ENCODE data around the gene PRND.
"Not testable (repeated sequence)": the region's sequence is repeated elsewhere in the genome, so short reads cannot be mapped to it uniquely, and the experiment has no call there.

Gene PRND

DNA sequence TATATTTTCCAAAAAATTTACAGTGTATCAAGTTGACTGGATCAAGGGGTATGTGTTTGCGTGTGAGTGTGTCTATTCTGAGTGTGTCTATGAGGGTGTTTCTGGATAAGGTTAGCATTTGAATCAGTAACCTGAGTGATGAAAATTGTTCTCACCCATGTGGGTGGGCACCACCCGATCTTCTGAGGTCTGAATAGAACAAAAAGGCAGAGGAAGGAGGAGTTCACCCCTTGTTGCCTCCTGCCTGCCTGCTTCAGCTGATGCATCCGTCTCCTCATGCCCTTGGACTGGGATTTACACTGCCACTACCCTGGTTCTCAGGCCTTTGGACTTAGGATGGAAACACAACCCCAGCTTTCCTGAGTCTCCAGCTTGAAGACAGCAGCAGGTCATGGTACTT, 13.7 kb upstream of the PRND start:
- FAIRE-seq: no peak
- DNase-seq (ENCODE audit: low spot score): no peak

DNA sequence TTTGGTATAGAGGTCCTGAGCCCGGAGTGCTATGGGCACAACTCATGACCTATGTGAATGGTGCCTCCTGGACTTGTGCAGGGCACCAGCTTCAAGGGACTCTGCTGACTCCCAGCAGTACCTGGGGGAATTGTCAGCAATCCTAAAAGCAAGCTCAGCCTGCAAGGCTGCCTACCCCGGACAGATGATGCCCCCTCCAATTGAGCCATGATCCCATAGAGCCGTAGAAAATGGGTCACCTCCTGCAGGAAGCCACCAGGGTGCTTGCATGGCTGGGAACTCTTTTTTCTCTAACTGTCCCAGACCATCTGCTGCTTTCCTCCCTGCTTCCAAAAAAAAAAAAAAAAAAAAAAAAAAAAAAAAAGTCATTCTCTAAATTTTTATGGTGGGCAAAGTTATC, 12.9 kb upstream of the PRND start:
- DNase-seq (ENCODE audit: low spot score): no peak
- FAIRE-seq: no peak

DNA sequence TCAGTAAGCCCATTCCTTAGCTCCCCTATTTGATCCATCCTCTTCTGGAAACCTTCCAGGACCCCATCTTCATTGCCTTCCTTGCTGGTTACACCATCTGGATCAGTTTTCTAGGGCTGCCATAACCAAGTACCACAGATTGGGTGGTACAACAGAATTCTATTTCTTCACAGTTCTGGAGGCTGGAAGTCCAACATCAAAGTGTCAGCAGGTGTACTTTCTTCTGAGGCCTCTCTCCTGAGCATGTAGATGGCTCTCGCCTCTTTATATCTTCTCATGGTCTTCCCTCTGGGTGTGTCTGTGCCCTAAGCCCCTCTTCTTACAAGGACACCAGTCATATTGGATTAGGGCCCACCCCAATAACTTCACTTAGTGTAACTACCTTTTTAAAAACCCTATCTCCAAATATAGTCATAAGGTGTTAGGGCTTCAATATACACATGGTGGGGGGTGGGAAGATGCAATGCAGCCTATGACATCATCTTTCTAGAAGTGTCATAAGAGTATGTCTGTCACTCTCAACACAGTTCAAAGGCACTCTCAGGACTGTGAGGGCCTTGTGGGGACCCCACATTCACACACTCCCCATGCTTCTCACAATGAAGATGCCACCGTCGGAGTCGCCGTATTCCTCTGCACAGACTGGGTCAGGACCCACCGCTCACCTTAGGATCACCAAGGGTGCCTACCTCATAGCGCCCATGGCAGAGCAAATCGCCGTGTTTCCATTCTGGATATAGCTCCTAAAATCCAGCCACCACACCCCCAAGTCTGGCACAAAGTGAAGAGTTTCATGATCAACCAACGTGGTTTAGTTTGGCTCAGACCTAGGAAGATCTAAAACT, 12.2 kb upstream of the PRND start:
- DNase-seq (ENCODE audit: low spot score) (no peak), FAIRE-seq (peak; percentile 48)

DNA sequence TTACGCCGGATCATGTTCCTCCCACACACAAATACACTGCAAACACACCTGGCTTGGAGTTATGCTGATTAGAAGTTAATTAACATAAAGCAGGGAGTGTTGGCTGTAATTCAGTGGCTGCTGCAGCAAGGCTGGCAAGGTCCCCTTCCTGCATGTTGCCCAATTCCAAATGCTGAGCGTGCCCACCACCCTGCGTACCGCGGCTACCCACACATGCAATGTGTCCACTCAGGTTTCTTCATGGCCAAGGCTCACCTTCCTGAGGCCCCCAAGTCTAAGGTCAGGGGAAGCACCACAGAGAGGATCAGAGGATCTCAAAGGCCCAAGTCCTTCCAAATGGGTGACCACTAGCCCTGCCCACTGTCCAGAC, 11.6 kb upstream of the PRND start:
- FAIRE-seq (no peak), DNase-seq (ENCODE audit: low spot score) (no peak)

DNA sequence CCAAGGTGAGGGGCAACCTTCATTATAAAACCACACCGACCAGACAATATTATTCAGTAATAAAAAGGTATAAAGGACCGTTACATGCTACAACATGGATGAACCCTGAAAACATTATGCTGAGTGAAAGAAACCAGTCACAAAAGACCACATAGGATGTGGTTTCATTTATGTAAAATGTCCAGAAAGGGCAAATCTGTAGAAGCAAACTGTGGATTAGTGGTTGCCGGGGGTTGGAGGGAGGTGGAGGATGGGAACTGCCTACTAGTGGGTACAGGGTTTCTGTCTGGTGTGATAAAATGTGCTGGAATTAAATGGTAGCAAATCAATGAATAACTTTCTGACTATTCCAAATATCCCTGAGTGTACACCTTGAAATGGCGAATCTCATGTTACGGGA, 10.2 kb upstream of the PRND start:
- DNase-seq (ENCODE audit: low spot score): no peak
- no peak for FAIRE-seq

DNA sequence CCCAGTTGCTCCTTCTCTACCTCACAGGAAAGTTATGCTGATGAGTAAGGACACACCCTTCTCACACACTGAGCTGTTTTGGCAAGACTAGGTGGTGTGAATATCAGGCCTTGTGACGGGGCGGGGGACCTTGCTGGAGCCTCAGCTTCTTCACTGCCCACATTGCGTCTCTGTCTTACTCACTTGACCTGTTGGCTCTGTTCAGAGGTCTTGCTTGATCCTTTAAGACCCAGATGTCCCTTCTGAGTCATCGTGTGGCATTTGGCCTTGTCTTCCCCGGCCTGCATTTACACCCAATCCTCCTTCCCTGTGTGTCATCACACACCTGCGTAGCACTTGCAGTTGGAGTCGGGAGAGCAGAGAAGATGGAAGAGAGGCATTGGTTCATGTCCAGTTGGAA, 8.3 kb upstream of the PRND start:
- DNase-seq (ENCODE audit: low spot score): peak; percentile 84
- peak; percentile 91 for FAIRE-seq

DNA sequence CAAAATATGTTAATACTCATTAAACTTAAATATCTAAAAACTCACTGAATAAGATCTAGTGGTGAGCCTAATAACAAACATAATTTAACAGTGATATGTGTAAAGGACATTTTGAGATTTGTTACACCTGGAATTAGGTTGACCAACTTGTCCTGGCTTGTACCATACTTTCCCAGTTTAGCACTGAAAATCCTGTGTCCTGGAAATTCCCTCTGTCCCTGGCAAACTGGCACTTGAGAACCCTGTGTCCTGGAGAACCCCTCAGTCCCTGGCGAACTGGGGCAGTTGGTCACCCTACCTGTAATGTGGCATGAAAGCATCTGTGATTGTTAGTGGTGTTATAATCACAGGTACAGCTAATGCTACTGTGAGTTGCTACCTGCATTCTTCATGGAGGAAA, 6.9 kb upstream of the PRND start:
- no peak for DNase-seq (ENCODE audit: low spot score)
- no peak for FAIRE-seq

DNA sequence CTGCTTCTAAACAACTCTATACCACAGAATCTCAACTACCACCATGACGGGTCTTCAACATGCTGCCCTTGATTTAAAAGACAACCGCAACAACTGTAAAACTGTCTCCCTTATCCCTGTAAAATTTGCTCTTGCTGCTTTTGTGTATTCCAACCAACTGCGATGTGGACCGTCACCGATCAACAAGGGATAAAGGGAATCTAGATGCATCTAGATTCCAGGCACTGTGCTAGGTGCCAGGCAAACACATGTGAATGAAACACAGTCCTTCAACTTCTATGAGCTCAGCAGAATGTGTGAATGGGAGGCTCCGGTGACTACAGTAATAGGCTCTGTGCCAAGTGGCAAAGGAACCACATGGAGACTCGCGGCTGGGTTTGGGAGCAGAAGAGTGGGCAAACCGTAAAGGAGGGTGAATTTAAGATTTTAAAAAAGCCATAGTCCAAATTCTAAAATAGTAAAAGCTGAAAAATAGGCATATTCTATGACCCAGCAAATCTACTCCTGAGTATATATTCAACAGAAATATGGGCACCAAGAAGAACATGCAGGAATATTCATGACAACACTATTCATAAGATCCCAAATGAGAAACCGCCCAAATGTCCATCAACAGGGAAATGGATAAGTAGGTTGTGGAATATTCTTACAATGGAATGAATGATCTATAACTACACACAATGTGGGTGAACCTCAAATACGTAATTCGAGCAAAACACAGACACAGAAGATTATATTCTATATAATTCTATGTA, 3.7 kb upstream of the PRND start:
- peak; percentile 40 for DNase-seq (ENCODE audit: low spot score)
- no peak for FAIRE-seq

DNA sequence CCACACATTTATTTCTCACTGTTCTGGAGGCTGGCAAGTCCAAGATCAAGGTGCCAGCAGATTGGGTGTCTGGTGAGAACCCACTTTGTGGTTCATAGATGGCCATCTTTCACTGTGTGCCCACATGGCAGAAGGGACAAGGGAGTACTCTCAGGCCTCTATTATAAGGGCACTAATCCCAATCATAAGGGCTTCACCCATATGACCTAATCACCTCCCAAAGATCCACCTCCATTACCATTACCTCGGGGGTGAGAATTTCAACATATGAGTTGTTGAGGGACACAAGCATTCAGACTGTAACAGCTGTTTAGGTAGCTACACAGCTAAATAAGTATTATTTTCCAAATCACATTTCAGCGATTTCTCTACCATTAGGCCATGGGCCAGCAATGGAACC, 2.5 kb upstream of the PRND start:
- no peak for FAIRE-seq
- no peak for DNase-seq (ENCODE audit: low spot score)

DNA sequence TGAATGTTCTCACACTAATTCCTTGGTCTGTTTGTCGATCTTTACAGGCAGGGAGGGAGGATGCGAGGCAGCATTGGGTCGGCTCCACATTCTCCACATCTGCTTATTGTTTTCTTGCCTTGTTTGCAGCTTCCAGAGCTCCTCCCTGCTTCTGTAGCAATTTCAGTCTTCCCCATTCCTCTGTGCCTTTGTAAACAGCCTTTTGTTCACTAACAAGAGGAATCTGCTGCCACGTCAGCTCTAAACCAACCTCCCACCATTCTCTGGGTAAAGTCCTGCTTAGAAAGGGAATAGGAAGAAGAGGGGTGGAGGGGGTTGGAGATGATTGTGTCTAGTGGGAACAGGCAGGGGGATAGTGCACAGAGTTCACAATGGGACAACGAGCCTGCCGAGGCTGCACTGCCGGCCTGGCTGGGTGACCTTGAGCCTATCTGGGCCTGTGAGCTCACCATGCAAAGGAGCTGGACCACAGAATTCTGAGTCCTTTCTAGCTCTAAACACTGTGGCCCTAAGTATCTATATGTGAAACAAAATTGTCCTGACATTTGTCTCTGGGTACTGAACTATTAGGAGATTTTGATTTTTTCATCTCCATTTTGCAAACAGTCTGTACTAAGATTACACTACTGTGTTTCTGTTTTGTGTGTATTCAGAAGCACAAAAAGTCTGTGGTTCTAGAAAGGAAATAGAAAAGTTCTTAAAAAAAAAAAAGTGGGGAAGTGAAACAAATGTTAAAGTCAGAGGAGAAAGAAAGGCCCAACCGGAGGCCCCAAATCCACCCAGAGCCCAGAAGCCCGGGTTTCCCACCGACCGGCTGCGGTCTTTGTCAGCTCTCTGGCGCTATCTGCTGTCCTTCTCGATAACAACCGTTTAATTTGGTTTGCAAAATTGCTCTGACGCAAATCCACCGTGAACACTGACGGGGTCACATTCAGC, 1.4 kb upstream of the PRND start:
- FAIRE-seq: peak; percentile 79
- DNase-seq (ENCODE audit: low spot score): peak; percentile 83

DNA sequence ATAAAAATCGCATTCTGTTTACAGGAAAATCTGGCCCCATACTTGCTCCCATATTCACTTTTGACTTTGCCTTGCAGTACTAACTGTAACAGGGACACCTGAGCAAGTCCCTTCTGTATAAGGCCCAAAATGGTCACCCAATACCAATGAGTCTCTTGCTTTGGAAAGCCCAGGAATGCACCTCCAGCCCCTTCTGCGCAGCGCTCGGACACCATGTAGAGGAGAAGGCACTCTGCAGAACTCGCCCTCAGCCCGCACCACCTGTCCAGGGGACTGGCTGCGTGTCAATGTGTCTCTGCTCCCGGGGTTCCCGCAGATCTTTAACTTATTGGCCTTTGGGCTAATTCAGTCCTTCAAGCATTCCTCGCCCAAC, 746 bp upstream of the PRND start:
- DNase-seq (ENCODE audit: low spot score): no peak
- no peak for FAIRE-seq

DNA sequence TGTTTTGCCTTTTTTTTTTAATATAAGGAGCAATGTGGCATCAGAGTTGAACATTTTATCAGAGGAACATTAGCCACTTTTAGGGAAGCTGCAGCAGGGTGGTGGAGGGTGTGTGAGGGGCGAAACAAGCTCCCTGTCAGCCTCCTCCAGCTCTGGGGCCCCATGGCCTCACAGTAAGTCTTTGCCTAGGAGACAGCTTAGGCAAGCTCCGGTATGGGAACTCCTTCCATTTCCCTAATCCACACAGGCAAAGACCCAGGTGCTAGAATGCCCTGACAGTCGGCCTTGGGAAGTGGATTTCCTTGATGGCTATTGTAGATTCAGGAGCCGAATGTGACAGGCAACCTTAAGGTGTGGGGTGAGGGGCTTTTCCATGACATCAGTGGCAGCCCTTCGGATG, 862 bp downstream of the PRND start:
- FAIRE-seq: no peak
- no peak for DNase-seq (ENCODE audit: low spot score)

DNA sequence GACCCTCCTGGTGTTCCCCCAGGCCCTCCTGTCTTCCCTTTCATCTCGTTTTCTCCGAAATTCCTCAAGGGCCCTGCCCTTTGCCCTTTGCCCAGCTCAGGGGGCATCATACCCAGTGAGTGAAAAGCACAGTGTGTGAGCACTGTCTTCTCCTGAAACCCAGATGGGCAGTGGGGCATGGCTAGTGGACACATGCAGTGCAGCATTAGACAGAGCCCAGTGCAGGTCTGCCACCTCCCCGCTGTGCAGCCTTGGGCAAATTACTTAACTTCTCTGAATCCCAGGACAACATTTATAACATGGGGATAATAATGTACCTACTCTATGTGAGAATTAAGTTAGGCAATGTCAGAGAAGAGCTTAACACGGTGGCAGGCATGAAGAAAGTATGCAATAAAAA, 1.3 kb downstream of the PRND start:
- DNase-seq (ENCODE audit: low spot score): no peak
- FAIRE-seq: no peak

DNA sequence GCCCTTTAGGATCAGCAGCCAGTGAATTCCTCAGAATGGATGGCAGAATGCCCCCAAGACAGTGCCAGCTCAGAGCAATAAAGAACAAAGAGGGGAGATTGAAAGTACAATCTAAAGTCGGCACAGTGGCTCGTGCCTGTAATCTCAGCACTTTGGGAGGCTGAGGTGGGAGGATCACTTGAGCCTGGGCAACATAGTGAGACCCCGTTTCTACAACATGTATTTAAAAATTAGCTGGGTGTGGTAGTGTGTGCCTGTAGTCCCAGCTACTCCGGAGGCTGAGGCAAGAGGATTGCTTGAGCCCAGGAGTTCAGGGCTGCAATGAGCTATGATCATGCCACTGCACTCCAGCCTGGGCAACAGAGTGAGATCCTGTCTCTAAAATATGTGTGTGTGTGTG, 1.8 kb downstream of the PRND start:
- not testable (repeated sequence) for FAIRE-seq; DNase-seq (ENCODE audit: low spot score)

DNA sequence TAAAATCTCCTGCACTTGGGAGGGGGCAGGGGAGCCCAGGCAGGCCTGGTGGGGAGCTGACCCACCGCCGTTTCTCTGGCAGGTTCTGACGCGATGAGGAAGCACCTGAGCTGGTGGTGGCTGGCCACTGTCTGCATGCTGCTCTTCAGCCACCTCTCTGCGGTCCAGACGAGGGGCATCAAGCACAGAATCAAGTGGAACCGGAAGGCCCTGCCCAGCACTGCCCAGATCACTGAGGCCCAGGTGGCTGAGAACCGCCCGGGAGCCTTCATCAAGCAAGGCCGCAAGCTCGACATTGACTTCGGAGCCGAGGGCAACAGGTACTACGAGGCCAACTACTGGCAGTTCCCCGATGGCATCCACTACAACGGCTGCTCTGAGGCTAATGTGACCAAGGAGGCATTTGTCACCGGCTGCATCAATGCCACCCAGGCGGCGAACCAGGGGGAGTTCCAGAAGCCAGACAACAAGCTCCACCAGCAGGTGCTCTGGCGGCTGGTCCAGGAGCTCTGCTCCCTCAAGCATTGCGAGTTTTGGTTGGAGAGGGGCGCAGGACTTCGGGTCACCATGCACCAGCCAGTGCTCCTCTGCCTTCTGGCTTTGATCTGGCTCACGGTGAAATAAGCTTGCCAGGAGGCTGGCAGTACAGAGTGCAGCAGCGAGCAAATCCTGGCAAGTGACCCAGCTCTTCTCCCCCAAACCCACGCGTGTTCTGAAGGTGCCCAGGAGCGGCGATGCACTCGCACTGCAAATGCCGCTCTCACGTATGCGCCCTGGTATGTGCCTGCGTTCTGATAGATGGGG, 3.0 kb downstream of the PRND start:
- DNase-seq (ENCODE audit: low spot score) (no peak), FAIRE-seq (no peak)

DNA sequence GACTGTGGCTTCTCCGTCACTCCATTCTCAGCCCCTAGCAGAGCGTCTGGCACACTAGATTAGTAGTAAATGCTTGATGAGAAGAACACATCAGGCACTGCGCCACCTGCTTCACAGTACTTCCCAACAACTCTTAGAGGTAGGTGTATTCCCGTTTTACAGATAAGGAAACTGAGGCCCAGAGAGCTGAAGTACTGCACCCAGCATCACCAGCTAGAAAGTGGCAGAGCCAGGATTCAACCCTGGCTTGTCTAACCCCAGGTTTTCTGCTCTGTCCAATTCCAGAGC, 3.5 kb downstream of the PRND start:
- DNase-seq (ENCODE audit: low spot score) (no peak), FAIRE-seq (no peak)

DNA sequence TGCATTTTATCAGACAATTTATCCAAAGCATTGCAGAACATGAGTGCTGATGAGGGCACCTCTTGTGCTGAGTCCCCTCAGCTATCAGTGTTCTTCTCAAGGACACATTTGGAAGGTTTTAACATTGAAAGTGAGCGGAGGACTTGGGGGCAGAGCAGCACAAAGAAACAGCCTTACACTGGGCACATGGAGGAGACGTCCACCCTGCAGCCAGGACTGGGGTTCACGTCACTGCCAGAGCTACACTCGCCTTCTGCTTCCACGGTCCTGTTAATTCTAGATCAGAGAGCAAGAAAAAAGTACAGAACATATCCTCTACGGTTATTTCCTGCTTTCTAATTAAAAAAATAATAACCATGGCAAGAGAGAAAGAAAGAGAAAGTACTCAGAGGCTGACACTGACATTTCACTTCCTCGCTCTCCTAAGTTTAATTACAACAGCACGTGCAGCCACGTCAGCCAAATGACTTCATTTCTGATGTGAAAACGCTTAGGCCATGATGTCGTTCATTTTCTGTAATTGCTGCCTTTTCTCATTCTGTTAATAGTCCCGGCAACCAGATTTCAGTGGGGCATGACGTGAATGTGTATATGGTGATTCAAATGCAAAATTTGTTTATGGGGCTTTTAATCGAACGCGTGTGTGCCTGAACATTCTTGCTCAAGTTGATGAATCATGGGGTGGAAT, 5.1 kb downstream of the PRND start:
- FAIRE-seq (no peak), DNase-seq (ENCODE audit: low spot score) (no peak)

DNA sequence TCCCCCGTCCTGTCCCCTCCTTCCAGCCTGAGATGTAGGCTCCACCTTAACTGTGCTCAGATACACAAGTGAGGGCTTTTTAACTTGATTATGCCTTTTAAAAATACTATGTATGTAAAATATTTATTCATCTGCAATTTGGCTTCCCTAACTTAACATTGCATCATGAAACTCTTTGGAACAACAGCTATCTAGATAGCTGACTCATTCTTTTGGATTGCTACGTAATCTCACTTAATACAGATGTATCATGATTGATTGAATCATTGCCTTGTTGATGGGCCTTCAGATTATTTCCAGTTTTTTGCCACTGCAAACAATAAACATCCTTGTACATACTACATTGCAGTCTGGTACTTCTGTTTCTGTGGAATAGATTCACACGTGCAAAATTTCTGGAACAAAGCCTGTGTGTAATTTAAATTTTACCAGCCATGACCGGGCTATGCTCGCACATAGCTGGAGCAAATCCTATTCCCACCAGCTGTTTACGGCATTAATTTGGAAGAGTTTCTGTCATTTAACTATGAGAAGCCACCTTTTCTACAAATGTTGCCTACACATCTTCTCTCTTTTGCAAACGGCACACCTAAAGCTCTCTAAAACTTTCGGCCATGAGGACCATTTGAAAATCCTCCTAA, 6.5 kb downstream of the PRND start:
- DNase-seq (ENCODE audit: low spot score) (no peak), FAIRE-seq (no peak)

DNA sequence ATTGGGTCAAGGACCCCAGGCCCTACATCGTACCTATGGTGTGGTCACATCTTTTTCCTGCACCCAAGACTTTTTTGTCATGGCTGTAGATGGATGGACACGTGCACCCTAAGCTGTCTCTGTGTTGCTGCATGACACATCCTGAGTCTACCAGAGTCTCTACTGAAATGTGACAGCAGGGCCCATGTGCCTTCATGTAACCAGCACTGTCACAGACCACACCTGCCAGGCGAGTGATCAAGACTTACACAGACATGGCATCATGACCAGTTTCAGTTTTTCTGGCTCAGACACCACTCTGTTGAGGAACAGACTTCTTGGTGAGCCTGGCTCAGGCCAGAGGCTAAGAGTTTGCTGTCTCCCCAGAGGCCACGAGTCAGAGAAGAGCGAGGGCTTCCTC, 7.6 kb downstream of the PRND start:
- no peak for DNase-seq (ENCODE audit: low spot score)
- no peak for FAIRE-seq

DNA sequence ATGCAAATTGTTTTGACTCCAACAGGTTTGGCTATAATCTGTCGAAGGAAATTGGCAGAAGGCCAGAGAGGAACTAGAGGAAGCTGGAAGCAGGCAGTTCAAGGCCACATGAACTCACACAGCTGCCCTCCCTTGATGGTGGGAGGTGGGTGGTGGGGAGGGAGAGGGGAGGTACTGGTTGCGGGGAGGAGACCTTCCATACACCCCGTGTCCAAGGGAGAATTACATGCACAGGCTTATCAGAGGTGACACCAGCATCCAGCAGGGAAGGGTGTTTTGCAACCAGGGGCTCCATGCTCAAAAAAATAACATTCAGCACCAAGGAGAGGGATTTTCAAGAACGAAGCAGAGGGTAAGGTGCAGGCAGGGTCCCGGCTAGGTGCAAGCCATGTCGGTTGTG, 9.1 kb downstream of the PRND start:
- no peak for DNase-seq (ENCODE audit: low spot score)
- peak; percentile 35 for FAIRE-seq
